Lung (tissue), 12 donors: ENCODE results near the gene KDM7A. TPM values are rescaled to one million over a fixed set of nuclear protein-coding genes. Genes with fewer than 3 reads are reported as not detected.

Experiments
- ATAC-seq: fragments of 200-7000 bp; cut with Tn5 transposase; one replicate; pipeline ENCODE4 v1.9.1; 2020; ENCODE audit warnings: moderate number of reproducible peaks; ENCODE audit not compliant: insufficient read depth, low FRiP score
- DNase-seq, 3 donors: peaks; one replicate each; pipeline ENCODE4 v3.0.0-alpha.2; 2013 to 2017
- H3K27ac ChIP-seq, 2 donors: one replicate each; pipeline ENCODE4 v1.5.1; 2013; ENCODE audit warnings: mild to moderate bottlenecking in 2 of 2, moderate library complexity in 2 of 2, control low read depth in 1 of 2, inconsistent platforms in 1 of 2, low read depth in 1 of 2, low read length in 1 of 2
- H3K27me3 ChIP-seq, 3 donors: one replicate each; pipeline ENCODE4 v1.5.1; 2013; ENCODE audit warnings: low read length in 2 of 3; ENCODE audit not compliant: control insufficient read depth in 3 of 3, insufficient read depth in 3 of 3
- H3K36me3 ChIP-seq, 4 donors: one replicate each; pipeline ENCODE4 v1.5.1; 2013; ENCODE audit warnings: low read length in 4 of 4, mild to moderate bottlenecking in 1 of 4, moderate library complexity in 1 of 4; ENCODE audit not compliant: control insufficient read depth in 4 of 4, insufficient read depth in 4 of 4
- H3K4me1 ChIP-seq, 5 donors: one replicate each; pipeline ENCODE4 v1.5.1; 2013; ENCODE audit warnings: low read length in 5 of 5, mild to moderate bottlenecking in 2 of 5, moderate library complexity in 1 of 5; ENCODE audit not compliant: control insufficient read depth in 5 of 5, insufficient read depth in 5 of 5
- H3K4me3 ChIP-seq: one replicate; pipeline ENCODE4 v1.5.1; 2013; ENCODE audit warnings: mild to moderate bottlenecking, control low read depth, moderate library complexity
- H3K9ac ChIP-seq, 2 donors: one replicate each; pipeline ENCODE4 v1.5.1; 2013; ENCODE audit warnings: low read length in 2 of 2, control low read depth in 1 of 2; ENCODE audit not compliant: insufficient read depth in 1 of 2
- H3K9me3 ChIP-seq, 4 donors: one replicate each; pipeline ENCODE4 v1.5.1; 2013; ENCODE audit warnings: low read length in 3 of 4, mild to moderate bottlenecking in 1 of 4, moderate library complexity in 1 of 4; ENCODE audit not compliant: control insufficient read depth in 4 of 4, insufficient read depth in 3 of 4
- WGBS, 2 donors: extraction: QIAGEN DNeasy Blood & Tissue Kit; methylation state at CpG; one replicate each; pipeline ENCODE4 v1.1.7; 2013; 5-methylcytosine and 5-hydroxymethylcytosine counted together
- polyA plus RNA-seq, 2 donors: library from polyadenylated mRNA; stranded (reverse); fragments of 200-250 nt; gene quantifications; one replicate each; pipeline ENCODE4 v1.2.1, GENCODE V29; 2013
- total RNA-seq, 2 donors: library from RNA; depleted of rRNA in 1 of 2; stranded (reverse); fragments of >200 nt in 1 of 2; gene quantifications; one replicate each; pipeline ENCODE4 v1.2.1, GENCODE V29; 2014 to 2021
- TF ChIP-seq, protein P1 (sequence below): IDR thresholded peaks from 2 replicates; pipeline ENCODE4 v1.5.1; 2012; ENCODE audit warnings: mild to moderate bottlenecking; ENCODE audit errors: control extremely low read depth, extremely low read depth
- donor health status: control.
- donor health status: control.
- donor health status: Bipolar disorder and iron deficiency.
- donor health status: healthy.
- donor health status: DM: yes; HTN: yes; CAD: no.

Gene KDM7A
- total and polyA plus RNA-seq, 4 donors, result 3.1 to 30.7 (median 11.6) TPM

DNA sequence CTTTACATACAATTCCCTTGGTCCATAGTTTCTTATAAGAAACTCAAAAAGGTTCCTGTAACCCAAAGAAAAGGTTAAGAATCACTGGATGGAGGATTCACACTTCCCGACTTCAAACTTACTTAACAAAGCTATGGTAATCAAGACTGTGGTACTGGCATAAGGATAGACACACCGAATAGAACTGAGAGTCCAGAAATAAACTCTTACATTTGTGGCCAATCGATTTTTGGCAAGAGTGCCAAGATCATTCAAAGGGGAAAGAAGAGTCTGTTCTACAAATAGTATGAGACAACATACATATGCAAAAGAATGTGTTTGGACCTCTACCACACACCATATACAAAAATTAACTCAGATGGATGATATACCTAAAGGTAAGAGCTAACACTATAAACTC, 32.8 kb downstream of the KDM7A start:
- Histone ChIP-seq H3K27me3 (no peaks in the 10 kb centered on the region), H3K4me1 (peaks cover 0 to 15% (median 0%) of the 10 kb centered on the region in 5 donors), H3K36me3 (peaks cover 0 to 2% (median 0%) of the 10 kb centered on the region in 4 donors), H3K9me3 (no peaks in the 10 kb centered on the region), H3K27ac (no peak overlapping the region), H3K9ac (no peak overlapping the region), H3K4me3 (no peak overlapping the region)
- DNase-seq (no peak), ATAC-seq (no peak)
- 91 to 97% methylated on average over 3 of the region's 3 CpGs for WGBS, 2 donors
- TF ChIP-seq, protein P1, sequence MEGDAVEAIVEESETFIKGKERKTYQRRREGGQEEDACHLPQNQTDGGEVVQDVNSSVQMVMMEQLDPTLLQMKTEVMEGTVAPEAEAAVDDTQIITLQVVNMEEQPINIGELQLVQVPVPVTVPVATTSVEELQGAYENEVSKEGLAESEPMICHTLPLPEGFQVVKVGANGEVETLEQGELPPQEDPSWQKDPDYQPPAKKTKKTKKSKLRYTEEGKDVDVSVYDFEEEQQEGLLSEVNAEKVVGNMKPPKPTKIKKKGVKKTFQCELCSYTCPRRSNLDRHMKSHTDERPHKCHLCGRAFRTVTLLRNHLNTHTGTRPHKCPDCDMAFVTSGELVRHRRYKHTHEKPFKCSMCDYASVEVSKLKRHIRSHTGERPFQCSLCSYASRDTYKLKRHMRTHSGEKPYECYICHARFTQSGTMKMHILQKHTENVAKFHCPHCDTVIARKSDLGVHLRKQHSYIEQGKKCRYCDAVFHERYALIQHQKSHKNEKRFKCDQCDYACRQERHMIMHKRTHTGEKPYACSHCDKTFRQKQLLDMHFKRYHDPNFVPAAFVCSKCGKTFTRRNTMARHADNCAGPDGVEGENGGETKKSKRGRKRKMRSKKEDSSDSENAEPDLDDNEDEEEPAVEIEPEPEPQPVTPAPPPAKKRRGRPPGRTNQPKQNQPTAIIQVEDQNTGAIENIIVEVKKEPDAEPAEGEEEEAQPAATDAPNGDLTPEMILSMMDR, result no peak

DNA sequence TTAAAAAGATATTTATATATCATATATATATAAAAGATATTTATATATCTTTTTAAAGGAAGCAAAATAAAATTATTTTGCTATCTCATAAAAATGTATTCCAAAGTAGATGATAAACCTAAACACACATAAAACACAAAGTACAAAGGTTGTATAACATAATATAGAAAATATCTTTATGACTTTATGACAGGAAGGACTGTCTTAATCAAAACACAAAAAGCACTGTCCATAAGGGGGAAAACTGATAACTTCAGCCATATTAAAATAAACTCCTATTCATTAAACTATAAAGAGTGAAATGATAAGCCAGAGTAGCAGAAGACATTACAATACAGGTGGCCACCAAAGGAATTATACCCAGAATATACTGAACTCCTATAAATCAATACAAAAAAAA, 34.8 kb downstream of the KDM7A start:
- TF ChIP-seq, protein P1, result no peak

GRCh38 chr7:140141256-140141655, 35.5 kb downstream of the KDM7A start:
- Histone ChIP-seq H3K36me3 (peaks cover 0 to 3% (median 0%) of the 10 kb centered on the region in 4 donors), H3K4me3 (no peak overlapping the region), H3K9me3 (no peaks in the 10 kb centered on the region), H3K27me3 (no peaks in the 10 kb centered on the region), H3K27ac (no peak overlapping the region), H3K9ac (no peak overlapping the region), H3K4me1 (no peaks in the 10 kb centered on the region)
- DNase-seq (no peak), ATAC-seq (no peak)
- TF ChIP-seq, protein P1, result no peak
- 98 to 99% methylated on average over 3 of the region's 3 CpGs for WGBS, 2 donors

More for the DNA sequence above, 34.8 kb downstream of the KDM7A start:
- Histone ChIP-seq H3K4me1 (peaks cover 0 to 6% (median 0%) of the 10 kb centered on the region in 5 donors), H3K27me3 (no peaks in the 10 kb centered on the region), H3K9ac (no peak overlapping the region), H3K27ac (no peak overlapping the region), H3K36me3 (peaks cover 0 to 3% (median 0%) of the 10 kb centered on the region in 4 donors), H3K9me3 (no peaks in the 10 kb centered on the region), H3K4me3 (no peak overlapping the region)
- DNase-seq (no peak), ATAC-seq (no peak)

DNA sequence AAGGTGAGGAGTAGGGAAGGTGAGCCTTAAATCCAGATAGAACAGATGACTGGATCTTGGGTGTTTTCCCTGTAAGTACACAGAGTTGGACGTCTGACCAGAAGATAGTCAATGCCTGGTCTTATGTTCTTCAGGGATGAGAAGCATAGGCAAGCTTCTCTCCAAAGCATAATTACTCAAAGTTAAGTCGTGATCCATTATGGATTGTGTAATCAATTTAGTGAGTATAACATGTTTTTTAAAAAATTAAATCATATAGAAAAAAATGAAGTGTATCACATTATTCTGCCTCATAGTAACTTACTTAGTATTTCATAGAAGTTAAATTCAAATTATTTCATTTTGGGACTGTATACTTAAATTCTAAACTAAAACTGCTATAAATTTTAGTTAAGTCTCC, 39.7 kb downstream of the KDM7A start:
- TF ChIP-seq, protein P1, result no peak
- Histone ChIP-seq H3K36me3 (peaks cover 3 to 15% (median 6%) of the 10 kb centered on the region in 4 donors), H3K27ac (no peak overlapping the region), H3K4me1 (peaks cover 0 to 3% (median 0%) of the 10 kb centered on the region in 5 donors), H3K4me3 (no peak overlapping the region), H3K27me3 (no peaks in the 10 kb centered on the region), H3K9me3 (no peaks in the 10 kb centered on the region), H3K9ac (no peak overlapping the region)
- no peak for DNase-seq
- WGBS, 2 donors, result 90 to 94% methylated on average over 2 of the region's 2 CpGs
- ATAC-seq, result no peak
